Activated T-helper 1 cell treated with anti-CD3 and anti-CD28 coated beads, Interleukin-12 subunit alpha, Interleukin-12 subunit beta, Interleukin-2, Interleukin-4 antibody, amounts not matched to agents 30 ng/mL and 10 ng/mL and 1 ng/mL, durations not matched to agents 14 hours and 24 hours and 36 hours (primary cell): Measurements from ENCODE around the gene TIAM2. TPM values are rescaled to one million over a fixed set of nuclear protein-coding genes. Genes with fewer than 3 reads are reported as not detected.
"Not testable (repeated sequence)": the region's sequence is repeated elsewhere in the genome, so short reads cannot be mapped to it uniquely, and the experiment has no call there.

ENCODE experiments used
- DNase-seq: peaks from one replicate; pipeline ENCODE4 v3.0.0; 2021; ENCODE audit warnings: low spot score
- H3K27ac Mint-ChIP-seq: one replicate; pipeline ENCODE4 v1.8.0; 2021; ENCODE audit warnings: mild to moderate bottlenecking, mixed read lengths
- H3K27me3 Mint-ChIP-seq: one replicate; pipeline ENCODE4 v1.8.0; 2022; ENCODE audit warnings: mild to moderate bottlenecking, moderate library complexity, mixed read lengths; ENCODE audit not compliant: insufficient read depth
- H3K36me3 Mint-ChIP-seq: one replicate; pipeline ENCODE4 v1.8.0; 2021; ENCODE audit warnings: low read depth, mixed read lengths
- H3K4me1 Mint-ChIP-seq: one replicate; pipeline ENCODE4 v1.8.0; 2021; ENCODE audit warnings: low read depth, mixed read lengths
- H3K4me3 Mint-ChIP-seq: one replicate; pipeline ENCODE4 v1.8.0; 2021; ENCODE audit warnings: mild to moderate bottlenecking, moderate library complexity, mixed read lengths
- H3K9me3 Mint-ChIP-seq: one replicate; pipeline ENCODE4 v1.8.0; 2021; ENCODE audit warnings: mixed read lengths
- intact Hi-C: fragments of 100-400 bp; cut with micrococcal nuclease; formaldehyde crosslinking; loops from one replicate; pipeline ENCODE4 v1.15.1; 2024
- total RNA-seq: library from RNA; stranded (reverse); gene quantifications from 2 replicates; pipeline ENCODE4 v1.2.3, GENCODE V29; 2022

TIAM2 gene
- total RNA-seq, 1 donor from 2014 or later, result 95.6 TPM

DNA sequence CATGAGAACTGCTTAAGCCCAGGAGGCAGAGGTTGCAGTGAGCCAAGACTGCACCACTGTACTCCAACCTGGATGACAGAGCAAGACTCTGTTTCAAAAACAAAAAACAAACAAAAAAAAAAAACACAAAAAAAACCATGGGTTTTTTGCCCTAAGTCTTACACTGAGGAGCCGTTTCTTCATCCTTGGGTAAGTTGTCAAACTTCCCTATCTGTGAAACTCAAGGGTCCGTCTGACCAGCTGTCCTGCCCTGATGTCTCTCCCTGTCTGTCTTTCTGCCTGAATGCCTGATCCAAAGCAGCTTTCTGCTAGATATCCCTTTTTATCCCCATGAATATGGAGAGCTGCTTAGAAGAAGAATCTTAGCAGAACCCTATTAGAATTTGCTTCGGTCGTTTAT, 227.4 kb downstream of the TIAM2 start:
- H3K27ac Mint-ChIP-seq, result no peak overlapping the region
- peaks cover 34% of the 10 kb centered on the region for H3K4me1 Mint-ChIP-seq
- peaks cover 27% of the 10 kb centered on the region for H3K36me3 Mint-ChIP-seq
- H3K9me3 Mint-ChIP-seq, result no peaks in the 10 kb centered on the region
- no peak for DNase-seq
- intact Hi-C loops, result loop anchor here (5.0 kb wide), 1 partner anchor 115 kb away; no protein-coding TSS in a partner anchor
- no peak overlapping the region for H3K4me3 Mint-ChIP-seq
- H3K27me3 Mint-ChIP-seq, result peaks cover 2% of the 10 kb centered on the region

DNA sequence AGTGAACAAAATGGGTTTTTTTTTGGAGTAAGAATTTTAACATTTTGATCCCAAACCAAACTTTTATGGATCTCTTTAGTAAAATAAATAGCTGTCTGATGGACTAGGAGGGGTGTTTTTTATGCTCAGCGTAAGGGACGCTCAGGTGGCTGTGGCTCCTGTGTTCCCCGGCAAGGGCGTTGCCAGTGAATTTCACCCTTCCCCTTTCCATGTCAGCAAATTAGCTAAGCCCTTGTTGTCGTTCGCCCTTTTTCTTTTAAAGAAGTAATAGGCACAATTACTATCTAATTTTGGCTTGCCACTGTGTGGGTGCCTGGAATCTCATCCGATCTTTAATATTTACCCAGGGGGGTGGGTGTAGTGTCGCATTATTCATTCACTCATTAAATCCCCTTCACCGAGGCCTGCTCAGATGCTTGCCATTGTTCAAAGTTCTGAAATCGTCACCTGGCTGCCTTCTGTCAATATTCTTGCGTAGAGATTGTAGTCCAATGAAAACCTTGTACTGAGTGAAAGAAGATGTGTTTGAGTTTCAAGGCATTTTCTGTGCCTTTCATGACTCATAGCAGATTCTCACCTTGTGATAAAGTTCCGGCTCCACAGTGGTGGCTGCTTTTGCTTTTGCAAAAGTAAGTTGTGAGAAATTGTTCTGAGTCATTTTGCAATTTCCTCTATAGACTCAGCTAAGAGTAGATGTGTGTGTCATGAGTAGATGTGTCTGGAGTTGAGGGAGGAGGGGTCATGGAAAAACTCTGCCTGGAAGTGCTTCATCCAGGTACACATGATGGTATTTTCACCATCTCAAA, 228.7 kb downstream of the TIAM2 start:
- Mint-ChIP-seq H3K4me3 (peak overlapping the region; percentile 70), H3K27me3 (peaks cover 2% of the 10 kb centered on the region), H3K4me1 (peaks cover 34% of the 10 kb centered on the region), H3K9me3 (no peaks in the 10 kb centered on the region), H3K27ac (peak overlapping the region; percentile 91), H3K36me3 (peaks cover 28% of the 10 kb centered on the region)
- intact Hi-C loops, result loop anchor here (1.0 to 5.0 kb wide), 9 partner anchors 38 to 618 kb away; partner anchors contain the start of gene TFB1M
- DNase-seq, result peak; percentile 65

DNA sequence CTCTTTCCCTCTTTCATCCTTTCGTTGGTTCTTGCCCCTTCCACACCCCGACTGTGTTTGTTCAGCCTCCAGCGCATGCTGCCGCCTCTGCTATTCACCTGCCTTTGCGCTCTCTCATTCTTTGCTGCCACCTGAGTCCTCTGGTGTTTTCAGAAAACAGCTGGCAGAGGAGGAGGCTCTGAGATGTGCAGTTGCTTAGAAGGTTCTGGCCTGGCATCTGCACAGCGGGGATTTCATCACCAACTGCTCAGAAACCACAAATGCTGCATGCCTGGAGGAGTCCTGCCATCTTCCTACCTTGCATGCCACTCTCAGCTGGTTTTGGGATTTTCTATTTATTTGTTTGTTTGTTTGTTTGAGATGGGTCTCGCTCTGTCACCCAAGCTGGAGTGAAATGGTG, 229.5 kb downstream of the TIAM2 start:
- peaks cover 34% of the 10 kb centered on the region for H3K4me1 Mint-ChIP-seq
- peaks cover 3% of the 10 kb centered on the region for H3K27me3 Mint-ChIP-seq
- peak overlapping the region; percentile 91 for H3K27ac Mint-ChIP-seq
- no peak overlapping the region for H3K4me3 Mint-ChIP-seq
- DNase-seq, result no peak
- H3K9me3 Mint-ChIP-seq, result no peaks in the 10 kb centered on the region
- intact Hi-C loops, result loop anchor here (1.0 to 5.0 kb wide), 9 partner anchors 38 to 618 kb away; partner anchors contain the start of gene TFB1M
- H3K36me3 Mint-ChIP-seq, result peaks cover 27% of the 10 kb centered on the region

DNA sequence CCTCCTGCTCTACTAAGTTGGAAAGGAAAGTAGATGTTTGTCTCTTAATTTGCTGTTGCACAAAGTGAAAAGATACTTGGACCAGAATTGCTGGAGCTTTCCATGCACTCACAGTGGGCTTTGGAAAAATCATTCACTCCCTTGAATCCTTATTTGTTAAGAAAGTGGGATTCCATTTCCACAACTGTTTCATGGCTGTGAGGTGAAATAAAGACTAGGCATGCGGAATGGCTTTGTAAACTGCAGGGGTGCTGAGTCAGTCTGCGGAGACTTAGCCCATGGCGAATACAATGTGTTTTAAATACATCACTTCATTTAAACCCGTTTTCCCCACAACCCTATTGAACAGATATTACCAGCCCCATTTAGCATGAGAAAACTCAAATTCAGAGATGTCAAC, 231.9 kb downstream of the TIAM2 start:
- intact Hi-C loops, result no loop called here
- Mint-ChIP-seq H3K36me3 (peaks cover 31% of the 10 kb centered on the region), H3K9me3 (no peaks in the 10 kb centered on the region), H3K4me1 (peaks cover 34% of the 10 kb centered on the region), H3K27ac (peak overlapping the region; percentile 40), H3K27me3 (peaks cover 3% of the 10 kb centered on the region), H3K4me3 (no peak overlapping the region)
- no peak for DNase-seq

DNA sequence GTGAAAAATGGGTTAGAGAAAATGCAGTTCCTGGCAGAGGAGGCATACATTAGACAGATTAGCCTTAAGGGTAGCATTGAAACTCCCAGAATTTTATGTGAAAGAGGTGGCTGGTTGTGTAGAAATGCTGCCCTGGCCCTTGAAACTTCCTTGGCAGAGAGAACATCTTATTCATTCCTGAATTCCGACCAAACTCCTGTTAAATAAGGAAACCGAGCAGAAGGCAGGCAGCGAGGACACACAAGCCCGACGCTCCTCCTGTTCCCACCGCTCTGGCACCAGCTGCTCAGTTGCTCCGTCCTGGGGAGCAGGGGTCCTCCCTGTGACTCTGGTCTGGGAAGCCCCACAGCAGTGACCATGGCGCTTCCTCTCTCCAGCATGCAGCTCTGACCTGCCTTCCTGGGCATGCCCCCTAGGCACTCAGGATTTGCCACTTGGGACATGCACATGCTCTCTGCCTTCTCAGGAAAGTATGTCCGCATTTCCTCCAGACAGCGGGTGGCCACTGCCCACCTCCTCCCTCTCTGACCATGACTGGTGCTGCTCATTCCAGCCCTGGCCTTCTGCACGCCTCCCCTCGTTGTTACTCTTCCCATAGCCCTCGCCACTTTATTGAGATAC, 233.5 kb downstream of the TIAM2 start:
- H3K27ac Mint-ChIP-seq, result no peak overlapping the region
- H3K9me3 Mint-ChIP-seq, result no peaks in the 10 kb centered on the region
- no peak overlapping the region for H3K4me3 Mint-ChIP-seq
- H3K27me3 Mint-ChIP-seq, result peaks cover 3% of the 10 kb centered on the region
- no peak for DNase-seq
- intact Hi-C loops, result no loop called here
- H3K36me3 Mint-ChIP-seq, result peaks cover 28% of the 10 kb centered on the region
- peaks cover 24% of the 10 kb centered on the region for H3K4me1 Mint-ChIP-seq

DNA sequence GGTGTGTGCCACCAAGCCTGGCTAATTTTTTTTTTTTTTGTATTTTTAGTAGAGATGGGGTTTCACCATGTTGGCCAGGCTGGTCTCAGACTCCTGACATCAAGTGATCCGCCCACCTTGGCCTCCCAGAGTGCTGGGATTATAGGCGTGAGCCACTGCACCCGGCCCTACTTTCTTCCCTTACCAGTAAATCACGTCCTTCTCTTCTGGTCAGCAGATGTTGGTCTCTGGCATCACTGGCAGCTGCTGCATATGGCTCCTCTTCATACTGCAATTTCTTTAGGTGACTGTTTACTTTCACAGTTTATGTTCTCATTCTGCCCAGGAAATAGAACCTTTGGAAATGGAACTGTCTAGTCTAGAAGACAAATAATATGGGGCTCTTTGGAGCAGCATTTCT, 235.9 kb downstream of the TIAM2 start:
- DNase-seq, H3K27ac Mint-ChIP-seq, intact Hi-C loops, H3K27me3 Mint-ChIP-seq, H3K4me1 Mint-ChIP-seq, H3K9me3 Mint-ChIP-seq, H3K4me3 Mint-ChIP-seq: not testable (repeated sequence)
- H3K36me3 Mint-ChIP-seq, result peaks cover 23% of the 10 kb centered on the region

DNA sequence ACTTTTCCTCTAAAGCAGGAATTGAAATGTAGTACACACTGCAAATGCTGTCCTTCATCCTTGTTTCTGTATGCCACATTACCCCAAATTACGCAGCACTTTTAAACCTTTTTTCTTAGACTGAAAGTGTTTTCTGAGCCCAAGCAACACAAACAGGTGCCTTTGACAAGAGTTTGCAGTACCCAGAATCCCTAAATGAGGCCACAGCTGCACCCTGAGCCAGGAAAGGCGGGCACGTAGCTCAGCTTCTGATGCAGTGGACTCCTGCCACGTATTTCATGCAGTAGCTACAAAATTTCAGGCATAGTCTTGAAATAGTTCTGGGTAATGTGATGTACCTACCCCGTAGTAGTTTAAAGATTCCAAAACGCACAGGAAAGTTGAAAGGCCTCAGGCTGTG, 237.7 kb downstream of the TIAM2 start:
- H3K4me1 Mint-ChIP-seq, result no peaks in the 10 kb centered on the region
- no peak for DNase-seq
- H3K27ac Mint-ChIP-seq, result no peak overlapping the region
- H3K27me3 Mint-ChIP-seq, result peaks cover 2% of the 10 kb centered on the region
- H3K36me3 Mint-ChIP-seq, result peaks cover 29% of the 10 kb centered on the region
- H3K9me3 Mint-ChIP-seq, result peaks cover 1% of the 10 kb centered on the region
- H3K4me3 Mint-ChIP-seq, result no peak overlapping the region
- intact Hi-C loops, result no loop called here

DNA sequence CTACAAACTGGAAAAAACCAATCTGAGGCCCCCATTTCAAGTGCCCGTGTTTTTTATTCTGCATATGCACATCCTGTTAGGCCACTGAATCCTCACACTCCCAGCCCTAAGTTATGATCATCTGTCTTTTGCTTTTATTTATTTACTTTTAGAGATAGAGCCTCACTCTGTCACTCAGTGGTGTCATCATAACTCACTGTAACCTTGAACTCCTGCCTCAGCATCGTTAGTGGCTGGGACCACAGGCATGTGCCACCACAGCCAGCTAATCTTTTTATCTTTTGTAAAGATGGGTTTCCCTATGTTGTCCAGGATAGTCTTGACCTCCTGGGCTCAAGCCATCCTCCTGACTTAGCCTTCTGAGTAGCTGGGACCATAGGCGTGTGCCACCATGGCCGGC, 239.1 kb downstream of the TIAM2 start:
- peaks cover 4% of the 10 kb centered on the region for H3K9me3 Mint-ChIP-seq
- intact Hi-C loops, result no loop called here
- no peaks in the 10 kb centered on the region for H3K27me3 Mint-ChIP-seq
- DNase-seq, result no peak
- H3K36me3 Mint-ChIP-seq, result peaks cover 36% of the 10 kb centered on the region
- H3K4me3 Mint-ChIP-seq, result no peak overlapping the region
- no peaks in the 10 kb centered on the region for H3K4me1 Mint-ChIP-seq
- H3K27ac Mint-ChIP-seq, result no peak overlapping the region

DNA sequence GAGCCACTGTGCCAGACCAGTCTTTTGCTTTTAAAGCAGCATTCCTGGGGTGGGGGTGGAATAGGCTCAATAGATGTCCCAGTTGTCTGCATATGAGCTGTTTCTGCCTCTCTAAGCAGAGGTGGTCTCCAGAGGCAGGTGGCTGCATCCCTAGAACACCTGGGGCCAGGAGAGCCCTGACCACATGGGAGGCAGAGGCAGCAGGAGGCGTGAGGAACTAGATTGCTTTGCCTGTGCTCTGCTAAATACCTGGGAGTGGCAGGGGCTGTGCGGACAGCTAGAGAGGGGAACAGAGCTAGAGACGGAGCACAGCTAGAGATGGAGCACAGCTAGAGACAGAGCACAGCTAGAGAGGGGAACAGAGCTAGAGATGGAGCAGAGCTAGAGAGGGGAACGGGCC, 239.6 kb downstream of the TIAM2 start:
- Mint-ChIP-seq H3K9me3 (peaks cover 4% of the 10 kb centered on the region), H3K4me1 (no peaks in the 10 kb centered on the region), H3K4me3 (no peak overlapping the region), H3K27ac (no peak overlapping the region), H3K27me3 (no peaks in the 10 kb centered on the region), H3K36me3 (peaks cover 35% of the 10 kb centered on the region)
- no peak for DNase-seq
- intact Hi-C loops, result no loop called here

DNA sequence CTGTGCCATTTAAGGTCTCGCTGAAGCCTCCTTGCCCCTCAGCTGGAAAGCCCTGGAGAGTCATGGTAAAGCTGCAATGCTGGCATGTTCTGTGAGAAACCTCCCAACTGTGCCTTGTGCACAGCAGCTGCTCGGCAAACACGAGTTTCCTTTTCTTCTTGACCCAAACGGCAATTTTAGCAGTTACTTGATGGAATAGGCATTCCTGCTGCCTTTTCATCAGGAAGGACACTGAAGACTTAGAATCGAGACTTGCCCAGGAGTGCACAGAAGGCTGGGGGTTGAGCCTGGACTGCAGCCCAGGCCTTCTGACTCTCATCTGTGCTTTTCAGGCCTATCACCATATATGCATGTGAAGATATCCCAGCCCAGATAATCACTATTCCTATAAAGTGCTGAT, 240.0 kb downstream of the TIAM2 start:
- Mint-ChIP-seq H3K27ac (no peak overlapping the region), H3K27me3 (no peaks in the 10 kb centered on the region), H3K36me3 (peaks cover 36% of the 10 kb centered on the region), H3K9me3 (peaks cover 4% of the 10 kb centered on the region), H3K4me3 (no peak overlapping the region), H3K4me1 (no peaks in the 10 kb centered on the region)
- DNase-seq, result no peak
- intact Hi-C loops, result no loop called here

DNA sequence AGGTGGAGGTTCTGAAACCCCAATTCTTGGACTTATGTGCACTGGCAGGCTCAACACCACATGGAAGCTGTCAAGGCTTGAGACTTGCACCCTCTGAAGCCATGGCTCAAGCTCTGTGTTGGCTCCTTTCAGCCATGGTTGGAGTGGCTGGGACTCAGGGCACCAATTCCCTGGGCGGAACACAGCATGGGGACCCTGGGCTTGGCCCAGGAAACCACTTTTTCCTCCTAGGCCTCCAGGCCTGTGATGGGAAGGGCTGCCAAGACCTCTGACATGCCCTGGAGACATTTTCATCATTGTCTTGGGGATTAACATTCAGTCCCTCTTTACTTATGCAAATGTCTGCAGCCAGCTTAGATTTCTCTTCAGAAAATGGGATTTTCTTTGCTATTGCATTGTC, 242.5 kb downstream of the TIAM2 start:
- Mint-ChIP-seq H3K27me3 (no peaks in the 10 kb centered on the region), H3K4me1 (peaks cover 12% of the 10 kb centered on the region), H3K9me3 (peaks cover 4% of the 10 kb centered on the region), H3K27ac (no peak overlapping the region), H3K36me3 (peaks cover 42% of the 10 kb centered on the region), H3K4me3 (no peak overlapping the region)
- intact Hi-C loops, result no loop called here
- DNase-seq, result no peak

DNA sequence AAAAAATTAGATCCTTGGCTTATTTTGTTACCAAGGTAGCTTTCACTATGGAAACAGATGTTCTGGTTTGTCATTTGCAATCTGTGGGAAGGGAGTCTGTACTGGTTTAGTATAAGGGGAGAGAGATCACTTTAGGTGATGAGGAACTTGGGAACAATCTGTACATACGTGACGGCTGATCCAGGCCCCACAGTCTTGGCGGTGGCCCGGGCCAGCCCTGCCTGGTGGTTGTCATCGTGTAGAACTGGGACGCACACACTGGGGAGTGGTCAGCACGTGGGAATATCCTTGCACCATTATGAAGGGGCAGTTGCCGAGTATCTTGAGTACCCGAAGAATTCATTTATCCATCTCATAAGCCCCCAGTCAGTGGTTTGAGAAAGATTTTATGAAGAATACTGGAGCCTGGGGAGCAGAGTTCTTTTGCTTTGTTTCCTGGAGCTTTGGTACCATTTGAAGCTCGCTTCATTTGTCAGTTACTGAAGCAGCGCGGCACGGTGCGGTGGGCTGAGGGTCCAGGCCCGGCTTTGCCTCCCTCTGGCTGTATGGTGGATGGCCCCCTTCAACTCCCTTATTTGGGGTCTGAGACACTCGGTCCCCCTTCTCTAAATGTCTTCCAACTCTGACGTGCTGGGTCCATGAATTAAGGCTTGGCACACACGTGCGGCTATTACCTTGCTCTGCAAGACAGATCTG, 245.9 kb downstream of the TIAM2 start:
- H3K27ac Mint-ChIP-seq, result no peak overlapping the region
- intact Hi-C loops, result loop anchor here (10.0 kb wide), 1 partner anchor 566 kb away; no protein-coding TSS in a partner anchor

DNA sequence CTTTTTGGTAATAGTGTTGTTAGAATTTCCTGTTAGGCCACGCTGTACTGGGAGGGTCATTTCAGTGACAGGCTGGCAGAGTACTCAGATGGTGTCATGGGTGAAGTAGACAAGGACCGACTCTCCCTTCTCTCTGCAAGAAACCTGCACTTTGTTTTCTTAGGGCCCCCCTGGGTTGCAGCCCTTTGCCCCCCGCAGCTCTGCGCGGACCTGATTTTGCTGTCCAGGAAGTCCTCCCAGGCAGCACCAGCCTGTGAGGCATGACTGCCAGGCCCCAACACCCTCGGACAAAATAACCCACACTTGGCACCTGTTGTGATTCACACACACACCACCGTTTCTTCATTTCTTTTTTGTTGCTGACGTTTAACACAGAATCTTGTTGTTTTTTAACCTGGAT, 246.9 kb downstream of the TIAM2 start:
- Mint-ChIP-seq H3K4me3 (no peak overlapping the region), H3K27ac (no peak overlapping the region), H3K9me3 (peaks cover 4% of the 10 kb centered on the region), H3K27me3 (no peaks in the 10 kb centered on the region), H3K36me3 (peaks cover 46% of the 10 kb centered on the region), H3K4me1 (peaks cover 12% of the 10 kb centered on the region)
- no peak for DNase-seq
- intact Hi-C loops, result loop anchor here (10.0 kb wide), 1 partner anchor 567 kb away; no protein-coding TSS in a partner anchor

More for the DNA sequence above, 245.9 kb downstream of the TIAM2 start:
- Mint-ChIP-seq H3K36me3 (peaks cover 49% of the 10 kb centered on the region), H3K4me1 (peaks cover 12% of the 10 kb centered on the region), H3K4me3 (no peak overlapping the region), H3K9me3 (peaks cover 4% of the 10 kb centered on the region), H3K27me3 (no peaks in the 10 kb centered on the region)
- DNase-seq, result no peak
